GM19372 (cell line): ENCODE measurements around the gene DSC2.
"Not testable (repeated sequence)": the region's sequence is repeated elsewhere in the genome, so short reads cannot be mapped to it uniquely, and the experiment has no call there.

Experiments
- ATAC-seq: cut with Tn5 transposase; IDR thresholded peaks from one replicate; pipeline ENCODE4 v1.9.1; 2021; ENCODE audit warnings: mild to moderate bottlenecking, low read depth, moderate library complexity; ENCODE audit not compliant: unreplicated experiment

Gene DSC2

DNA sequence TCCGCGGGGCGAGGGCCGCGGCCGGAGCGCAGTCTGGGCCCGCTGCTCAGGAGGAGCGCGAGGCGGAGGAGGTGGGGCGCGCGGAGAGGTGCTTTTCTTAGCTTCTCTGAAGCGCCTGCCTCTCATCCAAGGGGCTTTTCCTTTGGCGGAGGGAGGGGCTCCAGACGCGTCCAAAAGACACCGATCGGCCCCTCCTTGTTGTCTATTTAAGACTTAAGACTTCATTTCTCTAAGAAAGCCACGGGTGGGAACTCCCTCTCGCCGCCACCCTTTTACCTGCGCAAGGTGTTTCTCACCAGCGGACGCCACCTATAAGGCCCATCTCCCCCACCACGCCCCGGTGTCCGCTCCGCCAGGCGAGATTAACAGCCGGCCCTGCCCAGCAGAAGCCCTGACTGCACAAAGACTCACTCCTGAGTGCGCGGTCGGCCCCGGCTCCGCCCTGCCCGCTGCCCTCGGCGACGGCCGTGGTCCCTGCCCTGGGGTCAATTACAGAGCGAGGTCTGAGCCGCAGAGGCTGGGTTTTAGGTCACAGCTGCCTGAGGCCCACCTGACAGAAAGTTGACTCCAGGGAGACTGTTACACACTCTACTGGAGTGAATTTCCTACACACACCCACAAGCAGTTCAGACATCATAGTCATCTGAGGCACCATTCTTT is at the start of gene DSC2:
Gene DSC2 (minus strand): TSS at position 397 of the 660 bp plus-strand sequence. CDS start 450 bp downstream, outside the sequence.
- ATAC-seq = no peak

- ATAC-seq = no peak
Observed at GRCh38 chr18:31149351-31149750, 47.1 kb upstream of the DSC2 start.

DNA sequence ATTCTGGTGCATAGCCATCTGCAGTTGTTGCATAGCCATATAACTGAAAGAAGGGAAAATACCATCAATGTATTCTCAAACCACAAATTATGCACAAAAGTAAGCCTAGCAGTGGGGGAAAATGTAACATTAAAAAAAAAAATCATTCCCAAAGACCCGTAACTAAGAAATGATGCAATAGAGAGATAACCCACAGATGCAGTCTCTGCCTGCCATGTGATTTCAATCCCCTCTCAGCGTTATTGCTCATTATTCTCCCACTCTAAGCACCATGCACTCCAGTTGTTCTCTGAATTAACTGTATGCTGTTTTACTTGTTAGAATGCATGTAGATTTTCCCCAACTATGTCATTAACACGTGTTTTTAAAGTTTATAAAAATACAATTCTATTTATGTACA is 46.4 kb upstream of the DSC2 start:
- no peak for ATAC-seq

DNA sequence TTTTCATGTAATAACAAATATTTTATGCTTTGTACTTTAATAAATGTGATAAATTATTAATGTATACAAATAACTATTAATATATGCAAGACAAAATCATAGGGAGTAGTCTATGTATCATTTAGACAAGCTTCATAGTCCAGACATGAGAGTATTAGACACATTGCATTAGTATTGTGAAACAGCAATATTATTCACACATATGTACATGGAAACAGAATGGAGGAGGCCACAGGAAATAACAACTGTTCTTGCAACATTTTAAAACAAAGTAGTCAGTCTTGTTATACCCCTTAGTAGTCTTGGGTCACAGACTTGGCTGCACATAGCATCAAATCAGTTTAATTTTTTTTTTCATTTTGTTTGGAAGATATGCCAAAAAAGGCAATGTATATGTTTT is 44.6 kb upstream of the DSC2 start:
- ATAC-seq = no peak

- ATAC-seq = no peak
Observed at GRCh38 chr18:31143025-31143424, 40.8 kb upstream of the DSC2 start.

DNA sequence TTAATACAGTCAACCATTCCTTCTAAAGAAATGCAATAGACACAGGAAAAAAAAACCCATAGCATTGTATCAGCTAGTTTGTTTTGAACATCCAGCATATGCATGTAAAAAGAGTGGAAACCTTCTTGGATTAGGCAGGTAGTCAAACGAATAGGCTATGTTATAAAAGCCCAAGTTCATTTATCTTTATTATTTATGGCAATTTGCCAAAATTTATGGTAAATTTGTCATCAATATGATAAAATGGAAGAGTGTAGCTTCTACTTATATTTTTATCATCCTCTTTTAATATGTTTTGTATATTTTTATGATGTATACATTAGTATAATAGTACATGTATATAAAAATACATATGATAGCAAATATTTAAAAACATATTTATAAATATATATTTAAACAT is 36.5 kb upstream of the DSC2 start:
- no peak for ATAC-seq

- ATAC-seq = no peak
Observed at GRCh38 chr18:31134988-31135529, 32.8 kb upstream of the DSC2 start.

DNA sequence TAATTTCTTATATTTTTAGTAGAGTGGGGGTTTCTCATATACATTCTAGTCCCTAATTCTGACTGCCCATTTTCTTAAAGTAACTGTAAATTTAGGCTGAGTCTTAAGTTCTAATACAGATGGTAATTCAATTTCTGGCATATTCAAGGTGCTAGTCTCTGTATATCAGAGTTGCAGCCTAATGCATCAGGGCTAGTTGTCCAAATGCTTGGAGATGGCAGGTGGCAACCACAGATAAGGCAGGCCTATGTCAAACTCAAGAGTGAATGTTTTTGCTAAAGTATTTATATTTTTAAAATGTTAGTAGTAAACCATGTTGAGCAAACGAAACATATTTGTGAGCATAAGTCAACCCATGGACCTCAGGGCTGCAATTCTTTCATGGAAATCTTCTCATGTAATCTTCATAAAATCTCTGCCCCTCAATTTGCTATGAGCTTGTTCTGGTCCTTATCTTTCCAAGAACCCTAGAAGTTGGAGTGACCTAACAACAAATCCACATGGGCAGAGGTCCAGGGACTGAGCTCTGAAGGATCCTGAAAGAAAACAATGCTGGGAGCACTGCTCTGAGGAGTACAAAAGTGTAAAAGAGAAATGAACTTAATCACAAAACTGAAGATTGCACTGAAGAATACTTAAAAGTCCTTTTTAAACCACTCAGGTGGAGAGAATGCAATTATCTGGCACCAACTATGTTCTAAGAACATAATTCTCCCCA is 27.3 kb upstream of the DSC2 start:
- ATAC-seq = no peak

- ATAC-seq = no peak
Observed at GRCh38 chr18:31125878-31126277, 23.7 kb upstream of the DSC2 start.

DNA sequence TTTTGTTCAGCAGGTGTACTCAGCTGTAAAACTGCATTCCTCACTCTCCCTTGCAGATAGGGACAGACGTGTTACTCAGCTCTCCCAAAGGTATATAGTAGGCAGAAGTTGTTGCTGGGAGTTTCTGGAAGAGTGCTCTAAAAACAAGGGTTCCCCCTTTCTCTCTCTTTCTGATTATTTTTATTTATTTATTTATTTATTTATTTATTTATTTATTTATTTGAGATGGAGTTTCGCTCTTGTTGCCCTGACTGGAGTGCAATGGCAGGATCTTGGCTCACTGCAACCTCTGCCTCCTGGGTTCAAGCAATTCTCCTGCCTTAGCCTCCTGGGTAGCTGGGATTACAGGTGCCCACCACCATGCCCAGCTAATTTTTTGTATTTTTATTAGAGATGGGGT is 20.9 kb upstream of the DSC2 start:
- ATAC-seq = not testable (repeated sequence)

DNA sequence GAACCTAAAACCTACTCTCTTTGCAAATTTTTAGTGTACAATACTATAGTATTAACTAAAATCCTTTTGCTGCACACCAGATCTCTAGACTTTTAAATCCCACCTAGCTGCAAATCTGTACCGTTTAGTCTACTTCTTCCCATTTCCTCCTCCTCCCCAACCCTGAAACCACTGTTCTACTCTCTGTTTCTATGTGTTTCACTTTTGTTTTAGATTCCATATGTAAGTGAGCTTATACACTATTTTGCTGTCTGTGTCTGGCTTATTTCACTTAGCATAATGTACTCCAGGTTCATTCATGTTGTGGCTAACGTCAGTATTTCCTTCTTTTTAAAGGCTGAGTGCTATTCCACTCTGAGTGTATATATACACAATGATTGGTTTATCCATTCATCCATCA is 18.4 kb upstream of the DSC2 start:
- no peak for ATAC-seq

- no peak for ATAC-seq
Observed at GRCh38 chr18:31116853-31117595, 14.8 kb upstream of the DSC2 start.

DNA sequence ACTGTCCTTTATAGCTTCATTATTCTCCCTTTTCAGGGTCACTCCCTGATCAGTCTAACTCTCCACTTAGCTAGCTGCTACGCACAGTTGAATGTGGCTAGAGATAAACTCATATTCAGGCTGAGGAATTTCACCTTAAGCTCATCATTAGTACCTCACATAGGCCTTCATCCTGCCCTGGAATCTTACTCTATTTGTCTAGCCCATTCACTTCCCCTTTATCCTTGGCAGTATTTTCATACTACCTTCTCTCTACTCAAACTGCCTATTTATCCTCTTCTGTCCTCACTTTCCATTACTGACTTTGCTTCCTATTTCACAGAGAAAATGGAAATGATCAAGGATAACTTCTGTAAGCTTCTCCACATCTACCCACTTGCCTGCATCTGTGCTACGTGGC is 10.6 kb upstream of the DSC2 start:
- no peak for ATAC-seq

GRCh38 chr18:31105733-31106132 is 3.5 kb upstream of the DSC2 start:
- ATAC-seq = no peak

DNA sequence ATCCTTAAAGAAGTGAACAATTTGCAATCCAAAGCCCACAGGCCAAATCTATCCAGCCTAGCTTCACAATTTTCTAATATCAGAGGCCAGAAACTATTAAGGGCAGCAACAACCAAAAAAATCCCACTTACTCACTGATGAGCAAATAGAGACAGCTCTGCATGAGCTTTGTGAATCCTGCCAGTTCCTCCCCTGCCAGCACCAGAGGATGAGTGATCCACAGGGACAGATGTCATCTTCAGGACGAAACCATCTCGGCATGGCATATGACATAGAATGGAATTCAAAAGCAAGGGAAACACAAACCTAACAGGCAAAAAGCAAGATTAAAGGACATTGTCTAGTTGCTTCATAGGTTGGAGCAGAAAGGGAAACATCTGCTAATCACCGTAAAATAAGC is 2.2 kb upstream of the DSC2 start:
- ATAC-seq = no peak

GRCh38 chr18:31103423-31103822 is 1.2 kb upstream of the DSC2 start:
- ATAC-seq = no peak

- no peak for ATAC-seq
Observed at GRCh38 chr18:31102941-31103340, 720 bp upstream of the DSC2 start.

DNA sequence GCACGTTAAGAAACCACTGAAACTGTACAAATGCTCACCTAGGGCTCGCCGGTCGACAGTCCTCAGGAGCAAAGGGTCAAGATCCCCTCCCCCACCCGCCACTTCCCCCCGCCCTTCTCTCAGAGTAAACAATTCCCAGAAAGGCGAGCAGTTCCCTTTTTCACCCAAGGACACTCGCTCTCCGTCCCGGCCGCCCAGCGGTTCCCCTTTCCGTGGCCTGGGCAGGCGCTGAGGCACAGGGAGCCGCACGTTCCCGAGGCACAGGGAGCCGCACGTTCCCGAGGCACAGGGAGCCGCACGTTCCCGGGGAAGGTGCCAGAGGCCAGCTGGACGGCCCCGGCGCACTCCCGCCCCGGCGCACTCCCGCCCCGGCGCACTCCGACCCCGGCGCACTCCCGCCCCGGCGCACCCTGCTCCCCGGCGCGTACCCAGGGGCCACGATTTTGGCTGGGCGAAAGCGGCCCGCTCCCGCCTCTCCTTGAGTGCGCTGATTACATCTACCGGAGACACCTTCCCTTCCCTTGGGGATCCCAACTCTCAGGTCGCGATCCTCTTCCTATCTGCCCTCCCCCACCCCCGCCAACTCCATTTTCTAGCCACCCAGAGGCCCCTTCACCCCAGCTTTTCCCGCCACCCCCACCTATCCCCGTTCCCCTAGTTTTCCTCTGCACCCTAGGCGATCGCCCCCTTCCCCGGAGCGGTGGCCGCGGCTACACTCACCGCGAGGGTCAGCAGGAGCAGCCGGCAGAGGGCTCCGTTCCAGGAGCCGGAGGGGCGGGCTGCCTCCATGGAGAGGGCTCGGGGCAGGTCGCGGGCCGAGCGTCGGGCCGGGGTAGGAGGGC is 817 bp downstream of the DSC2 start:
- ATAC-seq = no peak

DNA sequence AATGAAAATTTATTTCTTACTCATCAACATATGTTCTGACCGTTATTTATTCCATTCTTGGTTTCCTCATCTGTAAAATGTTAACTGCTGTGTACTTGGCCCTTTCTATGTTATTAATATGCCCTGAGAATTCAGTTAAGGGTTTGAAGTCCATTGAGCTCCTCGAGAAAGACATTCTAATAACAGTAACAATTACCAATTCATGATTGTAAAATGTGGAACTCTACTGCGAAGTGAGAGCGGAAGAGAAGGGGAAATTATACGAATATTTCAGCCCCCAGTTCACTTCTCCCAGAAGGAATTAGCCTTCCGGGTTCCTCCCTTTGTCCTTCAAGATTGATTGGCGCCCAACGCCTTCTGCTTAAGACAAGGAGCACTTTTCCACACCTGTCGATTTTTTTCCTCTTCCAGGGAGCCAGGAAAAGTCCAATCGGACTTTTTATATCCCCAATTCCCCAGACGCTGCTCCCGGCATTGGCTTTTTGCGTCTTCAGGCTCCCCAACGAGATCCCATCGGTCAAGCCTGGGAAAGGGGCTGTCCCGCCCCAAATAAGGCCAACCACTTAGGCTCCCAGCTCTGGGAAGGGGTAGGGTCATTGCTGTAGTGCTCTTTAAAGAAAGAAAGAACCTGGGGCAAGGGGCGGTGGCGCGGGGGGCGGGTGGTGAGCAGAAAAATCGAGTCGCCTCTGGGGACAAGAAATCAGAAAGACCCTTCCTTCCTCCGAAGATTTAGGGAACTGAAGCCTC is 1.6 kb downstream of the DSC2 start:
- no peak for ATAC-seq
